Gastroesophageal sphincter (tissue), 3 donors: Measurements from ENCODE around the gene GALNT12.

Experiments
- CTCF ChIP-seq, 4 experiments: fragments of 200-600 bp in 2 of 4; fragments of 450-650 bp in 2 of 4; sonication (generic) in 1 of 4; IDR thresholded peaks; one replicate each; pipeline ENCODE4 v1.5.1; 2017 to 2019; ENCODE audit warnings: antibody characterized with exemption in 4 of 4, mild to moderate bottlenecking in 2 of 4, moderate library complexity in 2 of 4
- EP300 ChIP-seq: sonication (generic); formaldehyde crosslinking; IDR thresholded peaks from one replicate; pipeline ENCODE4 v1.6.1; 2017; ENCODE audit warnings: antibody characterized with exemption, mild to moderate bottlenecking
- POLR2A ChIP-seq, 2 donors: fragments of 450-650 bp; IDR thresholded peaks; one replicate each; pipeline ENCODE4 v1.6.1; 2017; ENCODE audit warnings: antibody characterized with exemption in 2 of 2, mild to moderate bottlenecking in 2 of 2, moderate library complexity in 1 of 2
- POLR2AphosphoS5 ChIP-seq: sonication (generic); formaldehyde crosslinking; IDR thresholded peaks from one replicate; pipeline ENCODE4 v1.6.1; 2017; ENCODE audit warnings: antibody characterized with exemption

DNA sequence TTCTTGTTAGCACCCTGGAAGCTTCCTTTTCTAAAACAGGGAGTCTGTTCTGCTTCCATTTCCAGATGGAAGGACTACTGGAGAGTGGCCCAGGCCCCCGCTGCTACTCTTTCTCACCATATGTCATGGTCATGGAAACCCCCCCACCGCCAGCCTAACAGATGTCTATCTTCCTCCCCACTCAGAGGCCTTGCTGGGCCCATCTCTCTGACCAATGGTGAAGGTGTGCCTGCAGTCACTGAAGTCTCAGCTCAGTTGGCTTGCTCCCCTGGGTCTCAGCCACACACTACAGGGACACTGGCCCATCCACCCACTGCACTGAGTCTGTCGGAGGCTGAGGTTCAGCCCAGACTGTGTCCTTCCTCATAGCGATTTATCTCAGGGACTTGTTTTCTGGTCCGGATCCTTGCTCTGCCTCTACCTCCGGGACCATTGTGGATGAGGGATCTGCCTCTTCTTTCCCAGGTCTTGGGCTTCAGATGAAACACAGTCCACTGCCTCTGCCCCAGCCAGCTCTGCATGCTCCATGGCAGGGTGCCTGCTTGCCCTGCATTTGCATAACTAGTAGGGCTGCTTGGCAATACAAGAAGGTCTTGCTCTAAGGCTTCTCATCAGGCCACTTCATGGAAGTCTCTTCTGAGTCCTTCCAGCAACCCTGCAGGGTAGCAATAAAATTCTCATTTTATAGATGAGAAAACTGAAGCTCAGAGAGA is 30.8 kb downstream of the GALNT12 start:
- no peak for TF ChIP-seq POLR2AphosphoS5
- no peak for TF ChIP-seq POLR2A (IDR thresholded peaks at IDR 0.05)
- no peak for TF ChIP-seq CTCF (IDR thresholded peaks at IDR 0.05)
- no peak for TF ChIP-seq EP300
